HEK293 (cell line): ENCODE results near the gene ALOX15B.

Experiments used
- GFI1B ChIP-seq: fragments of 450-650 bp; formaldehyde crosslinking; IDR thresholded peaks from 2 replicates; pipeline ENCODE4 v1.5.1; 2016; ENCODE audit warnings: missing biosample characterization, missing genetic modification characterization
- GLI4 ChIP-seq: fragments of 450-650 bp; formaldehyde crosslinking; IDR thresholded peaks from 2 replicates; pipeline ENCODE4 v1.5.1; 2016; ENCODE audit warnings: missing biosample characterization, missing genetic modification characterization
- MEIS1 ChIP-seq: sonication (generic); formaldehyde crosslinking; IDR thresholded peaks from 2 replicates; pipeline ENCODE4 v1.8.1; 2022; ENCODE audit warnings: missing genetic modification reagents, mild to moderate bottlenecking, borderline replicate concordance
- RBAK ChIP-seq: fragments of 450-650 bp; formaldehyde crosslinking; IDR thresholded peaks from 2 replicates; pipeline ENCODE4 v1.5.1; 2016; ENCODE audit warnings: missing biosample characterization, missing genetic modification characterization
- REPIN1 ChIP-seq: fragments of 450-650 bp; formaldehyde crosslinking; IDR thresholded peaks from 2 replicates; pipeline ENCODE4 v1.5.1; 2017; ENCODE audit warnings: missing biosample characterization, missing genetic modification characterization, low read depth
- YY1 ChIP-seq: fragments of 450-650 bp; formaldehyde crosslinking; IDR thresholded peaks from 2 replicates; pipeline ENCODE4 v1.5.1; 2018; ENCODE audit warnings: missing biosample characterization, missing genetic modification characterization
- ZBTB21 ChIP-seq: fragments of 450-650 bp; formaldehyde crosslinking; IDR thresholded peaks from 2 replicates; pipeline ENCODE4 v1.5.1; 2017; ENCODE audit warnings: missing biosample characterization, missing genetic modification characterization
- ZBTB7A ChIP-seq: fragments of 450-650 bp; formaldehyde crosslinking; IDR thresholded peaks from 2 replicates; pipeline ENCODE4 v1.5.1; 2016; ENCODE audit warnings: low read depth, missing biosample characterization, missing genetic modification characterization
- ZEB2 ChIP-seq: fragments of 450-650 bp; formaldehyde crosslinking; IDR thresholded peaks from 2 replicates; pipeline ENCODE4 v1.5.1; 2016; ENCODE audit warnings: missing biosample characterization, missing genetic modification characterization
- ZNF114 ChIP-seq: fragments of 450-650 bp; formaldehyde crosslinking; IDR thresholded peaks from 2 replicates; pipeline ENCODE4 v1.5.0; 2017; ENCODE audit warnings: missing biosample characterization, missing genetic modification characterization
- ZNF146 ChIP-seq: fragments of 450-650 bp; formaldehyde crosslinking; IDR thresholded peaks from 2 replicates; pipeline ENCODE4 v1.5.1; 2016; ENCODE audit warnings: missing biosample characterization, missing genetic modification characterization
- ZNF184 ChIP-seq: fragments of 450-650 bp; IDR thresholded peaks from 2 replicates; pipeline ENCODE4 v1.5.1; 2018; ENCODE audit warnings: missing biosample characterization, mild to moderate bottlenecking, missing genetic modification characterization
- ZNF202 ChIP-seq: fragments of 450-650 bp; formaldehyde crosslinking; IDR thresholded peaks from 2 replicates; pipeline ENCODE4 v1.5.1; 2016; ENCODE audit warnings: missing biosample characterization, missing genetic modification characterization, borderline replicate concordance
- ZNF354C ChIP-seq: fragments of 450-650 bp; formaldehyde crosslinking; IDR thresholded peaks from 2 replicates; pipeline ENCODE4 v1.5.1; 2016; ENCODE audit warnings: missing biosample characterization, missing genetic modification characterization, low read depth, borderline replicate concordance
- ZNF366 ChIP-seq: fragments of 450-650 bp; formaldehyde crosslinking; conservative IDR thresholded peaks from 2 replicates; pipeline ENCODE4 v1.5.1; 2016; ENCODE audit warnings: missing biosample characterization, missing genetic modification characterization
- ZNF416 ChIP-seq: fragments of 450-650 bp; formaldehyde crosslinking; IDR thresholded peaks from 2 replicates; pipeline ENCODE4 v1.5.1; 2016; ENCODE audit warnings: missing biosample characterization, missing genetic modification characterization
- ZNF423 ChIP-seq: fragments of 450-650 bp; formaldehyde crosslinking; IDR thresholded peaks from 2 replicates; pipeline ENCODE4 v1.5.1; 2016; ENCODE audit warnings: missing biosample characterization, missing genetic modification characterization
- ZNF426 ChIP-seq: fragments of 450-650 bp; formaldehyde crosslinking; IDR thresholded peaks from 2 replicates; pipeline ENCODE4 v1.5.1; 2017; ENCODE audit warnings: missing biosample characterization, missing genetic modification characterization, mild to moderate bottlenecking, inconsistent platforms, moderate library complexity
- ZNF48 ChIP-seq: fragments of 450-650 bp; formaldehyde crosslinking; IDR thresholded peaks from 2 replicates; pipeline ENCODE4 v1.5.1; 2016; ENCODE audit warnings: missing biosample characterization, missing genetic modification characterization
- ZNF521 ChIP-seq: fragments of 450-650 bp; formaldehyde crosslinking; IDR thresholded peaks from 2 replicates; pipeline ENCODE4 v1.5.1; 2017; ENCODE audit warnings: missing biosample characterization, mild to moderate bottlenecking, missing genetic modification characterization
- ZNF571 ChIP-seq: fragments of 450-650 bp; formaldehyde crosslinking; IDR thresholded peaks from 2 replicates; pipeline ENCODE4 v1.5.0; 2017; ENCODE audit warnings: missing biosample characterization, missing genetic modification characterization
- ZNF747 ChIP-seq: fragments of 450-650 bp; formaldehyde crosslinking; IDR thresholded peaks from 2 replicates; pipeline ENCODE4 v1.5.1; 2016; ENCODE audit warnings: missing biosample characterization, missing genetic modification characterization
- ZNF776 ChIP-seq: fragments of 450-650 bp; formaldehyde crosslinking; IDR thresholded peaks from 2 replicates; pipeline ENCODE4 v1.5.0; 2017; ENCODE audit warnings: missing biosample characterization, missing genetic modification characterization, borderline replicate concordance
- TF ChIP-seq, protein P1 (sequence below): fragments of 450-650 bp; formaldehyde crosslinking; IDR thresholded peaks from 2 replicates; pipeline ENCODE4 v1.5.1; 2017; ENCODE audit warnings: missing biosample characterization, missing genetic modification characterization
- TF ChIP-seq, protein P2 (sequence below): fragments of 450-650 bp; formaldehyde crosslinking; IDR thresholded peaks from 2 replicates; pipeline ENCODE4 v1.5.1; 2017; ENCODE audit warnings: missing biosample characterization, missing genetic modification characterization
- TF ChIP-seq, protein P3 (sequence below): fragments of 450-650 bp; formaldehyde crosslinking; IDR thresholded peaks from 2 replicates; pipeline ENCODE4 v1.5.1; 2016; ENCODE audit warnings: missing biosample characterization, missing genetic modification characterization
- TF ChIP-seq, protein P4 (sequence below): fragments of 450-650 bp; formaldehyde crosslinking; IDR thresholded peaks from 2 replicates; pipeline ENCODE4 v1.5.1; 2016; ENCODE audit warnings: missing biosample characterization, missing genetic modification characterization

ALOX15B gene

DNA sequence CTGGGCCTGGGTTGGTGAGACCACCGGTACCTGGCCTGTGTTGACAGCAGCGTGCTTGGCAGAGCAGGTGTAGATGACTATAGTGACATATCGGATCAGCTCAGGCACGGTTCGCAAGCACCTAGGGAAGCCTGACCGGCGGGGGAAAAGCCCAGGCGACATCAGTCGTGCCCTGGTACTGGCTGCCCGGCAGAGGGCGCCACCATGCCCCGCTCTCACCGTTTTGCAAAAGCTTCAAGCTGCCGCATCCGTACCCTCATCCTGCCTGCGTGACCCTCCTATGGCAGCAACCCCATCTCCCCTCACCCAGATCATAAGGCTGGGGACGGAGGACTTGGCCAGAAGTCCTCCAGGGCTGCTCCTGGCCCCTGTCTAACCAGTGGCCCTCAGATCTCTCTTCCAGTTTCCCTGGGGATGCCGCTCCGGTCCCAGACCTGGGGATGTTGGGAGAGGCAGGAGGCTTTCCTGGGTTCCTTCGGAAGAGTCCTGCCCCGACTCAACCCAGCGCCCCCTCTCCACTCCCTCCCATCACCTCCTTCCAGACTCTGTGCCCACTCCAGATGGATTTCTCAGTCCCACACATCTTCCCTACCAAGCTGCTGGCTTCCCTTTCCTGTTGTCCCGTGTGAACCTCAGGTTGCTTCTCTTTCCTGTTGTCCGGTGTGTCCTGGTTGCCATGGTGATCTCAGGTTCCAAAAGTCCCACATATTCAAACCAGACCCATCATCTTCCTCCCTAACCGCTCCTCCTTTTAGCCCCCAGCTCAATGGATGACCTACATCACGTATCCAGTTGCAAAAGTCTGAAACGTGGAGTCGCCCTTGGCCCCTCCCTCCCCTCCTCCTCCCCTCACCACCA, 35.0 kb downstream of the ALOX15B start (continued):
- no peak for TF ChIP-seq RBAK (tag by site-specific recombination)
- TF ChIP-seq YY1: no peak
- no peak for TF ChIP-seq ZBTB21
- TF ChIP-seq ZNF426 (tag by site-specific recombination): no peak
- TF ChIP-seq ZNF571: no peak
- TF ChIP-seq ZNF48 (tag by site-specific recombination): no peak
- peak; percentile 85; the same call in 1 of the 2 replicates for TF ChIP-seq REPIN1 (tag by site-specific recombination)
- no peak for TF ChIP-seq MEIS1 (CRISPR knock-in tag)
- TF ChIP-seq ZNF114 (tag by site-specific recombination): no peak
- no peak for TF ChIP-seq ZNF146 (tag by site-specific recombination)
- peak; percentile 27; the same call in 1 of the 2 replicates for TF ChIP-seq ZEB2 (tag by site-specific recombination)
- TF ChIP-seq ZNF776 (tag by site-specific recombination): no peak
- TF ChIP-seq, protein P1, sequence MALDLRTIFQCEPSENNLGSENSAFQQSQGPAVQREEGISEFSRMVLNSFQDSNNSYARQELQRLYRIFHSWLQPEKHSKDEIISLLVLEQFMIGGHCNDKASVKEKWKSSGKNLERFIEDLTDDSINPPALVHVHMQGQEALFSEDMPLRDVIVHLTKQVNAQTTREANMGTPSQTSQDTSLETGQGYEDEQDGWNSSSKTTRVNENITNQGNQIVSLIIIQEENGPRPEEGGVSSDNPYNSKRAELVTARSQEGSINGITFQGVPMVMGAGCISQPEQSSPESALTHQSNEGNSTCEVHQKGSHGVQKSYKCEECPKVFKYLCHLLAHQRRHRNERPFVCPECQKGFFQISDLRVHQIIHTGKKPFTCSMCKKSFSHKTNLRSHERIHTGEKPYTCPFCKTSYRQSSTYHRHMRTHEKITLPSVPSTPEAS (tag by site-specific recombination): no peak
- no peak for TF ChIP-seq ZNF366 (tag by site-specific recombination)
- no peak for TF ChIP-seq ZNF354C (tag by site-specific recombination)
- TF ChIP-seq ZNF184 (tag by site-specific recombination): no peak
- TF ChIP-seq GFI1B (tag by site-specific recombination): no peak
- TF ChIP-seq ZNF747 (tag by site-specific recombination): no peak
- no peak for TF ChIP-seq ZNF423 (tag by site-specific recombination)
- TF ChIP-seq ZBTB7A: no peak
- TF ChIP-seq ZNF416 (tag by site-specific recombination): peak; percentile 91
- TF ChIP-seq, protein P2, sequence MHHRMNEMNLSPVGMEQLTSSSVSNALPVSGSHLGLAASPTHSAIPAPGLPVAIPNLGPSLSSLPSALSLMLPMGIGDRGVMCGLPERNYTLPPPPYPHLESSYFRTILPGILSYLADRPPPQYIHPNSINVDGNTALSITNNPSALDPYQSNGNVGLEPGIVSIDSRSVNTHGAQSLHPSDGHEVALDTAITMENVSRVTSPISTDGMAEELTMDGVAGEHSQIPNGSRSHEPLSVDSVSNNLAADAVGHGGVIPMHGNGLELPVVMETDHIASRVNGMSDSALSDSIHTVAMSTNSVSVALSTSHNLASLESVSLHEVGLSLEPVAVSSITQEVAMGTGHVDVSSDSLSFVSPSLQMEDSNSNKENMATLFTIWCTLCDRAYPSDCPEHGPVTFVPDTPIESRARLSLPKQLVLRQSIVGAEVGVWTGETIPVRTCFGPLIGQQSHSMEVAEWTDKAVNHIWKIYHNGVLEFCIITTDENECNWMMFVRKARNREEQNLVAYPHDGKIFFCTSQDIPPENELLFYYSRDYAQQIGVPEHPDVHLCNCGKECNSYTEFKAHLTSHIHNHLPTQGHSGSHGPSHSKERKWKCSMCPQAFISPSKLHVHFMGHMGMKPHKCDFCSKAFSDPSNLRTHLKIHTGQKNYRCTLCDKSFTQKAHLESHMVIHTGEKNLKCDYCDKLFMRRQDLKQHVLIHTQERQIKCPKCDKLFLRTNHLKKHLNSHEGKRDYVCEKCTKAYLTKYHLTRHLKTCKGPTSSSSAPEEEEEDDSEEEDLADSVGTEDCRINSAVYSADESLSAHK (tag by site-specific recombination): no peak
- TF ChIP-seq ZNF521 (tag by site-specific recombination): no peak
- TF ChIP-seq, protein P3, sequence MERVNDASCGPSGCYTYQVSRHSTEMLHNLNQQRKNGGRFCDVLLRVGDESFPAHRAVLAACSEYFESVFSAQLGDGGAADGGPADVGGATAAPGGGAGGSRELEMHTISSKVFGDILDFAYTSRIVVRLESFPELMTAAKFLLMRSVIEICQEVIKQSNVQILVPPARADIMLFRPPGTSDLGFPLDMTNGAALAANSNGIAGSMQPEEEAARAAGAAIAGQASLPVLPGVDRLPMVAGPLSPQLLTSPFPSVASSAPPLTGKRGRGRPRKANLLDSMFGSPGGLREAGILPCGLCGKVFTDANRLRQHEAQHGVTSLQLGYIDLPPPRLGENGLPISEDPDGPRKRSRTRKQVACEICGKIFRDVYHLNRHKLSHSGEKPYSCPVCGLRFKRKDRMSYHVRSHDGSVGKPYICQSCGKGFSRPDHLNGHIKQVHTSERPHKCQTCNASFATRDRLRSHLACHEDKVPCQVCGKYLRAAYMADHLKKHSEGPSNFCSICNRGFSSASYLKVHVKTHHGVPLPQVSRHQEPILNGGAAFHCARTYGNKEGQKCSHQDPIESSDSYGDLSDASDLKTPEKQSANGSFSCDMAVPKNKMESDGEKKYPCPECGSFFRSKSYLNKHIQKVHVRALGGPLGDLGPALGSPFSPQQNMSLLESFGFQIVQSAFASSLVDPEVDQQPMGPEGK (tag by site-specific recombination): 0 out of 2 replicates have a peak, but pooled peaks have one; percentile 36
- no peak for TF ChIP-seq ZNF202 (tag by site-specific recombination)
- no peak for TF ChIP-seq GLI4 (tag by site-specific recombination)
- TF ChIP-seq, protein P4, sequence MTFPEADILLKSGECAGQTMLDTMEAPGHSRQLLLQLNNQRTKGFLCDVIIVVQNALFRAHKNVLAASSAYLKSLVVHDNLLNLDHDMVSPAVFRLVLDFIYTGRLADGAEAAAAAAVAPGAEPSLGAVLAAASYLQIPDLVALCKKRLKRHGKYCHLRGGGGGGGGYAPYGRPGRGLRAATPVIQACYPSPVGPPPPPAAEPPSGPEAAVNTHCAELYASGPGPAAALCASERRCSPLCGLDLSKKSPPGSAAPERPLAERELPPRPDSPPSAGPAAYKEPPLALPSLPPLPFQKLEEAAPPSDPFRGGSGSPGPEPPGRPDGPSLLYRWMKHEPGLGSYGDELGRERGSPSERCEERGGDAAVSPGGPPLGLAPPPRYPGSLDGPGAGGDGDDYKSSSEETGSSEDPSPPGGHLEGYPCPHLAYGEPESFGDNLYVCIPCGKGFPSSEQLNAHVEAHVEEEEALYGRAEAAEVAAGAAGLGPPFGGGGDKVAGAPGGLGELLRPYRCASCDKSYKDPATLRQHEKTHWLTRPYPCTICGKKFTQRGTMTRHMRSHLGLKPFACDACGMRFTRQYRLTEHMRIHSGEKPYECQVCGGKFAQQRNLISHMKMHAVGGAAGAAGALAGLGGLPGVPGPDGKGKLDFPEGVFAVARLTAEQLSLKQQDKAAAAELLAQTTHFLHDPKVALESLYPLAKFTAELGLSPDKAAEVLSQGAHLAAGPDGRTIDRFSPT: no peak; the same call in 1 of the 2 replicates
